Pancreas (tissue), 10 donors: ENCODE results near the gene CDK6. TPM values are rescaled to one million over a fixed set of nuclear protein-coding genes. Genes with fewer than 3 reads are reported as not detected.

Experiments used
- ATAC-seq, 4 donors: fragments of 200-7000 bp; cut with Tn5 transposase; one replicate each; pipeline versions ENCODE4 v1.8.0 to v1.9.1; 2020; ENCODE audit warnings: mild to moderate bottlenecking in 4 of 4, moderate library complexity in 4 of 4
- DNase-seq, 6 donors: peaks; one replicate each; pipeline ENCODE4 v3.0.0-alpha.2; 2020
- FAIRE-seq: peaks from 2 replicates; lab custom pipeline; 2012; peaks lifted over from hg19 to GRCh38; lab: Jason Lieb, UNC
- H3K27ac ChIP-seq, 4 donors: fragments of 200-600 bp; sonication (generic); 1 replicate in 3 of 4; 2 replicates in 1 of 4; pipeline versions ENCODE4 v1.5.0 to v1.8.0; 2020
- H3K27me3 ChIP-seq, 4 donors: fragments of 200-600 bp; one replicate each; pipeline ENCODE4 v1.8.0; 2021
- H3K36me3 ChIP-seq, 3 donors: fragments of 200-600 bp; sonication (generic) in 1 of 3; one replicate each; pipeline versions ENCODE4 v1.5.0 to v1.8.0; 2020 to 2021
- H3K4me1 ChIP-seq, 3 donors: fragments of 200-600 bp; one replicate each; pipeline ENCODE4 v1.8.0; 2021
- H3K4me3 ChIP-seq, 4 donors: fragments of 200-600 bp; sonication (generic) in 2 of 4; one replicate each; pipeline versions ENCODE4 v1.5.0 to v1.8.0; 2020 to 2021
- H3K9me3 ChIP-seq, 4 donors: fragments of 200-600 bp; one replicate each; pipeline ENCODE4 v1.8.0; 2021
- WGBS, 2 donors: extraction: QIAGEN DNeasy Blood & Tissue Kit; methylation state at CpG; one replicate each; pipeline ENCODE4 v1.1.7; 2013; 5-methylcytosine and 5-hydroxymethylcytosine counted together
- intact Hi-C, 3 donors: fragments of 100-400 bp; cut with DNase I; formaldehyde crosslinking; loops; one replicate each; pipeline versions ENCODE4 v1.11.1 to v1.14.2; 2022
- polyA plus RNA-seq, 2 donors: library from polyadenylated mRNA; stranded (reverse); fragments of 200-250 nt; gene quantifications; one replicate each; pipeline ENCODE4 v1.2.3, GENCODE V29; 2013
- total RNA-seq, 6 donors: library from RNA; stranded (reverse); fragmentation: NEBNext Ultra II Directional in 4 of 6; extraction: Animal tissue kit (Norgen Biotek cat#: 25700) in 4 of 6; gene quantifications; one replicate each; pipeline versions ENCODE4 v1.2.1 to v1.2.4, GENCODE V29; 2021 to 2023
- TF ChIP-seq, protein P1 (sequence below), 4 donors: fragments of 200-600 bp; sonication (generic) in 3 of 4; IDR thresholded peaks; one replicate each; pipeline versions ENCODE4 v1.5.0 to v1.8.0; 2021; ENCODE audit warnings: antibody characterized with exemption in 4 of 4
- donor health status: healthy with polysubstance abuse.
- donor health status: DM: no; HTN: no; CAD: no; lungs with moderate emphysema.
- donor health status: DM: no; HTN: no; CAD: no.
- donor health status: control.
- donor health status: control.
- donor health status: Bipolar disorder and iron deficiency.
- donor health status: DM: yes; HTN: yes; CAD: no.
- donor health status: DM: no; HTN: no; CAD: no.
- donor health status: DM: no; HTN: no; CAD: no.
- donor health status: DM: yes; HTN: yes; CAD: no.

Gene CDK6
- total and polyA plus RNA-seq, 8 donors, result 2.4 to 33.4 (median 18.7) TPM

- H3K27ac ChIP-seq, result no peak overlapping the region
- ATAC-seq, result no peak
- H3K9me3 ChIP-seq, result no peaks in the 10 kb centered on the region
- H3K27me3 ChIP-seq, result no peaks in the 10 kb centered on the region
- no peak for DNase-seq
- no peaks in the 10 kb centered on the region for H3K36me3 ChIP-seq
- no peak overlapping the region for H3K4me3 ChIP-seq
- H3K4me1 ChIP-seq, result peaks cover 9 to 46% (median 38%) of the 10 kb centered on the region in 3 donors
- intact Hi-C loops, result no loop called here
- TF ChIP-seq, protein P1, sequence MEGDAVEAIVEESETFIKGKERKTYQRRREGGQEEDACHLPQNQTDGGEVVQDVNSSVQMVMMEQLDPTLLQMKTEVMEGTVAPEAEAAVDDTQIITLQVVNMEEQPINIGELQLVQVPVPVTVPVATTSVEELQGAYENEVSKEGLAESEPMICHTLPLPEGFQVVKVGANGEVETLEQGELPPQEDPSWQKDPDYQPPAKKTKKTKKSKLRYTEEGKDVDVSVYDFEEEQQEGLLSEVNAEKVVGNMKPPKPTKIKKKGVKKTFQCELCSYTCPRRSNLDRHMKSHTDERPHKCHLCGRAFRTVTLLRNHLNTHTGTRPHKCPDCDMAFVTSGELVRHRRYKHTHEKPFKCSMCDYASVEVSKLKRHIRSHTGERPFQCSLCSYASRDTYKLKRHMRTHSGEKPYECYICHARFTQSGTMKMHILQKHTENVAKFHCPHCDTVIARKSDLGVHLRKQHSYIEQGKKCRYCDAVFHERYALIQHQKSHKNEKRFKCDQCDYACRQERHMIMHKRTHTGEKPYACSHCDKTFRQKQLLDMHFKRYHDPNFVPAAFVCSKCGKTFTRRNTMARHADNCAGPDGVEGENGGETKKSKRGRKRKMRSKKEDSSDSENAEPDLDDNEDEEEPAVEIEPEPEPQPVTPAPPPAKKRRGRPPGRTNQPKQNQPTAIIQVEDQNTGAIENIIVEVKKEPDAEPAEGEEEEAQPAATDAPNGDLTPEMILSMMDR (IDR thresholded peaks at IDR 0.05), result no peak
- WGBS, 2 donors, result 39 to 43% methylated on average over 3 of the region's 3 CpGs
- no peak for FAIRE-seq
These were observed 10.0 kb downstream of the CDK6 start for GRCh38 chr7:92826258-92826938.

GRCh38 chr7:92824901-92825480, 11.4 kb downstream of the CDK6 start:
- WGBS, 2 donors, result 95 to 98% methylated on average over 3 of the region's 3 CpGs
- no peak for ATAC-seq
- intact Hi-C loops, result no loop called here

DNA sequence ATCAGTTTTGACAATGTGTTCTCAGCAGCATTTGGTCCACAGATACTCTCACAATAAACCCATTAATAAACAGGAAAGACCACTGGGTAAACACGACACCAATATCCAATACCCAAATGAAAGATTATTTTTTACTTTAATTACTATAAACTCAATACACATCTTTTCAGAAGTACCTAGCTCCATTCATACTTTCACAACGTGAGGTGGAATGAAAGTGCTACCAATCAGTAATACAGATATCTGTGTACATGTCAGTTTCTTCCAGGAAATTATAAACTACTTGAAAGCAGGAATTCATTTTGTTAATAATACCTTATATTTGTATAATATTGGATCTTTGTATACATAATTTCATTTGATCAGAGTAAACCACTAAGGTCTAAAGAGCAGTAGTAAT, 11.9 kb downstream of the CDK6 start:
- Histone ChIP-seq H3K4me1 (peaks cover 9 to 27% (median 21%) of the 10 kb centered on the region in 3 donors), H3K27ac (no peak overlapping the region), H3K27me3 (no peaks in the 10 kb centered on the region), H3K36me3 (no peaks in the 10 kb centered on the region), H3K9me3 (no peaks in the 10 kb centered on the region), H3K4me3 (no peak overlapping the region)
- DNase-seq (no peak), FAIRE-seq (no peak), ATAC-seq (no peak)
- TF ChIP-seq, protein P1 (IDR thresholded peaks at IDR 0.05), result no peak
- 56 to 62% methylated on average over 2 of the region's 2 CpGs for WGBS, 2 donors
- intact Hi-C loops, result no loop called here

More at GRCh38 chr7:92824901-92825480, 11.4 kb downstream of the CDK6 start:
- Histone ChIP-seq H3K27ac (no peak overlapping the region), H3K36me3 (no peaks in the 10 kb centered on the region), H3K4me3 (no peak overlapping the region), H3K4me1 (peaks cover 9 to 33% (median 27%) of the 10 kb centered on the region in 3 donors), H3K9me3 (no peaks in the 10 kb centered on the region), H3K27me3 (no peaks in the 10 kb centered on the region)
- FAIRE-seq (no peak), DNase-seq (no peak)
- TF ChIP-seq, protein P1 (IDR thresholded peaks at IDR 0.05), result no peak

DNA sequence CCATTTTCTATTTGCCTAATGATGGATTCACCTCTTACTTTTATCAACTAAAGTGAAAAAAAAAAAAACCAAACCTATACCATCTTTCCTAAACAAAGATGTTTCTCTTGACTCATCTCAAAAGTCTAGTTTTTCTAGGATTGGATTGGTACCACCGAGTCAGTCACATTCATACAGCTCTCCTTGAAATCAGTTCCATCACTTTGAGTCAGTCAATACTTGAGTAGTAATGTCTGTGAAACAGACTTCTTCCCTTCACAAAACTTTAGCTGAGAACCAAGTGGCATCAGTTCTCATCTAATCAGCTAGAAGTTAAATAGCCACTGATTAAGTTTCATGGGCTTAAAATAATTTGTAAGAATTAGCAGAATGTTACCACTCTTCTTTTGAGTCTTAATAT, 13.3 kb downstream of the CDK6 start:
- DNase-seq (no peak), FAIRE-seq (no peak), ATAC-seq (no peak)
- Histone ChIP-seq H3K27ac (no peak overlapping the region), H3K4me1 (peaks cover 7 to 13% (median 9%) of the 10 kb centered on the region in 3 donors), H3K4me3 (no peak overlapping the region), H3K27me3 (no peaks in the 10 kb centered on the region), H3K36me3 (no peaks in the 10 kb centered on the region), H3K9me3 (no peaks in the 10 kb centered on the region)
- intact Hi-C loops, result no loop called here
- 89 to 98% methylated on average over 1 of the region's 1 CpG for WGBS, 2 donors
- TF ChIP-seq, protein P1 (IDR thresholded peaks at IDR 0.05), result no peak

GRCh38 chr7:92820191-92820590, 16.2 kb downstream of the CDK6 start:
- DNase-seq, result no peak
- TF ChIP-seq, protein P1 (IDR thresholded peaks at IDR 0.05), result no peak
- intact Hi-C loops, result no loop called here
- FAIRE-seq, result no peak
- no peaks in the 10 kb centered on the region for H3K9me3 ChIP-seq
- no peak for ATAC-seq
- H3K27me3 ChIP-seq, result no peaks in the 10 kb centered on the region
- H3K36me3 ChIP-seq, result no peaks in the 10 kb centered on the region
- 96% methylated on average over 3 of the region's 3 CpGs for WGBS, 2 donors
- no peak overlapping the region for H3K27ac ChIP-seq
- no peak overlapping the region for H3K4me3 ChIP-seq
- peaks cover 0 to 4% (median 0%) of the 10 kb centered on the region in 3 donors for H3K4me1 ChIP-seq
